ENCODE data around the gene ACOX2.

The ACOX2 gene

GRCh38 chr3:58520403-58521335 is 16.3 kb downstream of the ACOX2 start:
- intact Hi-C loops (cut with micrococcal nuclease): no loop called here
- Mint-ChIP-seq H3K4me1 (ENCODE audit: low read depth) (peaks cover 16% of the 10 kb centered on the region), H3K4me3 (no peak overlapping the region), H3K27ac (no peak overlapping the region), H3K27me3 (no peaks in the 10 kb centered on the region), H3K36me3 (ENCODE audit: low read depth) (no peaks in the 10 kb centered on the region), H3K9me3 (no peaks in the 10 kb centered on the region)

- H3K27ac Mint-ChIP-seq: no peak overlapping the region
- intact Hi-C loops (cut with micrococcal nuclease): no loop called here
- peaks cover 10% of the 10 kb centered on the region for H3K4me1 Mint-ChIP-seq (ENCODE audit: low read depth)
- no peaks in the 10 kb centered on the region for H3K27me3 Mint-ChIP-seq
- no peaks in the 10 kb centered on the region for H3K9me3 Mint-ChIP-seq
- no peak overlapping the region for H3K4me3 Mint-ChIP-seq
- no peaks in the 10 kb centered on the region for H3K36me3 Mint-ChIP-seq (ENCODE audit: low read depth)
Observed at GRCh38 chr3:58519668-58520402, 17.2 kb downstream of the ACOX2 start.

- intact Hi-C loops (cut with micrococcal nuclease): no loop called here
- H3K36me3 Mint-ChIP-seq (ENCODE audit: low read depth): no peaks in the 10 kb centered on the region
- no peak overlapping the region for H3K27ac Mint-ChIP-seq
- H3K4me1 Mint-ChIP-seq (ENCODE audit: low read depth): peaks cover 10% of the 10 kb centered on the region
- no peaks in the 10 kb centered on the region for H3K9me3 Mint-ChIP-seq
- H3K27me3 Mint-ChIP-seq: no peaks in the 10 kb centered on the region
- no peak overlapping the region for H3K4me3 Mint-ChIP-seq
Observed at GRCh38 chr3:58518291-58518789, 18.6 kb downstream of the ACOX2 start.

- no peaks in the 10 kb centered on the region for H3K36me3 Mint-ChIP-seq (ENCODE audit: low read depth)
- no peaks in the 10 kb centered on the region for H3K9me3 Mint-ChIP-seq
Observed at GRCh38 chr3:58514405-58514804, 22.6 kb downstream of the ACOX2 start.

GRCh38 chr3:58508437-58508836 is 28.6 kb downstream of the ACOX2 start:
- intact Hi-C loops (cut with micrococcal nuclease): no loop called here
- H3K4me3 Mint-ChIP-seq: no peak overlapping the region

More at GRCh38 chr3:58514405-58514804, 22.6 kb downstream of the ACOX2 start:
- Mint-ChIP-seq H3K27me3 (no peaks in the 10 kb centered on the region), H3K4me1 (ENCODE audit: low read depth) (no peaks in the 10 kb centered on the region), H3K27ac (no peak overlapping the region), H3K4me3 (no peak overlapping the region)
- intact Hi-C loops (cut with micrococcal nuclease): no loop called here

GRCh38 chr3:58507356-58508078 is 29.5 kb downstream of the ACOX2 start:
- no peak overlapping the region for H3K27ac Mint-ChIP-seq
- intact Hi-C loops (cut with micrococcal nuclease): no loop called here
- no peaks in the 10 kb centered on the region for H3K27me3 Mint-ChIP-seq
- no peaks in the 10 kb centered on the region for H3K4me1 Mint-ChIP-seq (ENCODE audit: low read depth)
- no peak overlapping the region for H3K4me3 Mint-ChIP-seq
- peaks cover 8% of the 10 kb centered on the region for H3K36me3 Mint-ChIP-seq (ENCODE audit: low read depth)
- no peaks in the 10 kb centered on the region for H3K9me3 Mint-ChIP-seq

More at GRCh38 chr3:58508437-58508836, 28.6 kb downstream of the ACOX2 start:
- Mint-ChIP-seq H3K27ac (no peak overlapping the region), H3K27me3 (no peaks in the 10 kb centered on the region), H3K9me3 (no peaks in the 10 kb centered on the region), H3K36me3 (ENCODE audit: low read depth) (peaks cover 8% of the 10 kb centered on the region), H3K4me1 (ENCODE audit: low read depth) (no peaks in the 10 kb centered on the region)

GRCh38 chr3:58502872-58503271 is 34.1 kb downstream of the ACOX2 start:
- peaks cover 35% of the 10 kb centered on the region for H3K36me3 Mint-ChIP-seq (ENCODE audit: low read depth)
- no peaks in the 10 kb centered on the region for H3K9me3 Mint-ChIP-seq
- no peak overlapping the region for H3K27ac Mint-ChIP-seq
- H3K27me3 Mint-ChIP-seq: no peaks in the 10 kb centered on the region
- H3K4me1 Mint-ChIP-seq (ENCODE audit: low read depth): peaks cover 15% of the 10 kb centered on the region
- no peak overlapping the region for H3K4me3 Mint-ChIP-seq
- intact Hi-C loops (cut with micrococcal nuclease): no loop called here

- no peaks in the 10 kb centered on the region for H3K9me3 Mint-ChIP-seq
- no peak overlapping the region for H3K4me3 Mint-ChIP-seq
- peaks cover 43% of the 10 kb centered on the region for H3K36me3 Mint-ChIP-seq (ENCODE audit: low read depth)
- peaks cover 58% of the 10 kb centered on the region for H3K4me1 Mint-ChIP-seq (ENCODE audit: low read depth)
- intact Hi-C loops (cut with micrococcal nuclease): loop anchor here (5.0 kb wide), 1 partner anchor 35 kb away; no protein-coding TSS in a partner anchor
- H3K27me3 Mint-ChIP-seq: no peaks in the 10 kb centered on the region
- no peak overlapping the region for H3K27ac Mint-ChIP-seq
Observed at GRCh38 chr3:58497097-58497496, 39.9 kb downstream of the ACOX2 start.

- no peak overlapping the region for H3K27ac Mint-ChIP-seq
- intact Hi-C loops (cut with micrococcal nuclease): loop anchor here (5.0 kb wide), 1 partner anchor 34 kb away; no protein-coding TSS in a partner anchor
- H3K27me3 Mint-ChIP-seq: no peaks in the 10 kb centered on the region
Observed at GRCh38 chr3:58496206-58496857, 40.7 kb downstream of the ACOX2 start.

GRCh38 chr3:58495101-58495500 is 41.9 kb downstream of the ACOX2 start:
- no peaks in the 10 kb centered on the region for H3K9me3 Mint-ChIP-seq
- H3K36me3 Mint-ChIP-seq (ENCODE audit: low read depth): peaks cover 31% of the 10 kb centered on the region
- peaks cover 69% of the 10 kb centered on the region for H3K4me1 Mint-ChIP-seq (ENCODE audit: low read depth)
- H3K27ac Mint-ChIP-seq: no peak overlapping the region
- H3K27me3 Mint-ChIP-seq: no peaks in the 10 kb centered on the region
- intact Hi-C loops (cut with micrococcal nuclease): loop anchor here (5.0 kb wide), 1 partner anchor 33 kb away; no protein-coding TSS in a partner anchor
- H3K4me3 Mint-ChIP-seq: no peak overlapping the region

More at GRCh38 chr3:58496206-58496857, 40.7 kb downstream of the ACOX2 start:
- no peak overlapping the region for H3K4me3 Mint-ChIP-seq
- peaks cover 61% of the 10 kb centered on the region for H3K4me1 Mint-ChIP-seq (ENCODE audit: low read depth)
- H3K36me3 Mint-ChIP-seq (ENCODE audit: low read depth): peaks cover 39% of the 10 kb centered on the region
- no peaks in the 10 kb centered on the region for H3K9me3 Mint-ChIP-seq

GRCh38 chr3:58494107-58494506 is 42.9 kb downstream of the ACOX2 start:
- Mint-ChIP-seq H3K27ac (no peak overlapping the region), H3K4me1 (ENCODE audit: low read depth) (peaks cover 65% of the 10 kb centered on the region), H3K4me3 (peak overlapping the region; percentile 32)

GRCh38 chr3:58492494-58492905 is 44.5 kb downstream of the ACOX2 start:
- Mint-ChIP-seq H3K4me1 (ENCODE audit: low read depth) (peaks cover 71% of the 10 kb centered on the region), H3K27ac (peak overlapping the region; percentile 77)

More at GRCh38 chr3:58494107-58494506, 42.9 kb downstream of the ACOX2 start:
- intact Hi-C loops (cut with micrococcal nuclease): loop anchor here (5.0 kb wide), 1 partner anchor 177 kb away; no protein-coding TSS in a partner anchor
- H3K9me3 Mint-ChIP-seq: no peaks in the 10 kb centered on the region
- peaks cover 25% of the 10 kb centered on the region for H3K36me3 Mint-ChIP-seq (ENCODE audit: low read depth)
- H3K27me3 Mint-ChIP-seq: no peaks in the 10 kb centered on the region

More at GRCh38 chr3:58492494-58492905, 44.5 kb downstream of the ACOX2 start:
- H3K27me3 Mint-ChIP-seq: no peaks in the 10 kb centered on the region
- intact Hi-C loops (cut with micrococcal nuclease): loop anchor here (2.0 to 5.0 kb wide), 3 partner anchors 40 to 175 kb away; partner anchors contain the start of gene PXK
- H3K36me3 Mint-ChIP-seq (ENCODE audit: low read depth): peaks cover 16% of the 10 kb centered on the region
- no peaks in the 10 kb centered on the region for H3K9me3 Mint-ChIP-seq
- H3K4me3 Mint-ChIP-seq: peak overlapping the region; percentile 82
